HG03575 (cell line): Measurements from ENCODE around the gene SRP9.
"Not testable (repeated sequence)": the region's sequence is repeated elsewhere in the genome, so short reads cannot be mapped to it uniquely, and the experiment has no call there.

Experiments used
- ATAC-seq: cut with Tn5 transposase; IDR thresholded peaks from one replicate; pipeline ENCODE4 v1.9.1; 2021; ENCODE audit not compliant: unreplicated experiment, insufficient number of reproducible peaks, low FRiP score; ENCODE audit errors: extremely low read depth

Gene SRP9

GRCh38 chr1:225772323-225772768 is 5.3 kb upstream of the SRP9 start:
- no peak for ATAC-seq

DNA sequence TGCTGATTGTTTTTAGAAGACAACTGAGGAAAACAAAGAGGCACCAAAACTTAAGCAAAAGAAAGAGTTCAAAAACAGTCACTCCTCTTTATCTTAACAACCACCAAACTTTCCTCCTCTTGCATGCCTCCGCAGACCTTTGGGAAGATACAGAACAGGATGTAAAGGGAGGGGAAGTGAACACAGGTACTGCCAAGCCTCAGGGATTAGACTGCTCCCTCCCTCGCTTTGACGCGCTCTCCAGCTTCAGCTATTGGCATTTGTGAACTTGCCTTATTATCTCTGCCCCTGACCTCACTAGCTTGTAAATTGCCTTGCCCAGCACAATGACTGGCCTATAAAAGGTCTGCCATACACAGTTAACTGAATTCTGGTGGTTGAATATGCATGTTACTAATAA is 4.8 kb upstream of the SRP9 start:
- ATAC-seq = no peak

DNA sequence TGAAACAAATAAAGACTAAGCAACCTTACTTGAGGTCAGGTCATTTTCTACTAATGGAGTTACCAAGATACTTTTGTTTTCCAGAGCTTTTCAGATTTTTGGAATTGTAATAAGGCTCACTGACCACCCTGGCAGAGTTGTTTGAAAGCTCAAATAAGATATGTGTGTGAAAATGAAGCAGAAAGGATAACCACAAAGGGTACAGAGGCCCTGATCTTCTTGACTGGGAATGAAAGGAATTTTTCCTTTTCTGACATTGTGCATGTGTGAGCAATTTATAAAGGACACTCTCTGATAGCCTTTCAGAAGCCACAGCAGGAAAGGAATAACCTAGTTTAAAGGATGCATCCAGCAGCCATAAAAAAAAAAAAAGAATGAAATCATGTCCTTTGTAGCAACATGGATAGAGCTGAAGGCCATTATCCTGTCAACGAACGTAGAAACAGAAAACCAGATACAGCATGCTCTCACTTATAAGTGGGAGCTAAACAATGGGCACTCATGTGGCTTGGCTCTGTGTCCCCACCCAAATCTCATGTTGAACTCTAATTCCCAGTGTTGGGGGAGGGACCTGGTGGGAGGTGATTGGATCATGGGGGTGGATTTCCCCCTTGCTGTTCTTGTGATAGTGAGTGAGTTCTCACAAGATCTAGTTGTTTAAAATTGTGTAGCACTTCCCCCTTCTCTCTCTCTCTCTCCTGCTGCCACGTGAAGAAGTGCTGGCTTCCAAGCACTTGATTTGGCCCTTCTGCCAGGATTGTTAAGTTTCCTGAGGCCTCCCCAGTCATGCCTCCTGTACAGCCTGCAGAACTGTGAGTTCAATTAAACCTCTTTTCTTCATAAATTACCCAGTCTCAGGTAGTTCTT is 3.1 kb upstream of the SRP9 start:
- ATAC-seq = no peak

- ATAC-seq = no peak
These were observed 1.3 kb upstream of the SRP9 start for GRCh38 chr1:225776294-225776693.

DNA sequence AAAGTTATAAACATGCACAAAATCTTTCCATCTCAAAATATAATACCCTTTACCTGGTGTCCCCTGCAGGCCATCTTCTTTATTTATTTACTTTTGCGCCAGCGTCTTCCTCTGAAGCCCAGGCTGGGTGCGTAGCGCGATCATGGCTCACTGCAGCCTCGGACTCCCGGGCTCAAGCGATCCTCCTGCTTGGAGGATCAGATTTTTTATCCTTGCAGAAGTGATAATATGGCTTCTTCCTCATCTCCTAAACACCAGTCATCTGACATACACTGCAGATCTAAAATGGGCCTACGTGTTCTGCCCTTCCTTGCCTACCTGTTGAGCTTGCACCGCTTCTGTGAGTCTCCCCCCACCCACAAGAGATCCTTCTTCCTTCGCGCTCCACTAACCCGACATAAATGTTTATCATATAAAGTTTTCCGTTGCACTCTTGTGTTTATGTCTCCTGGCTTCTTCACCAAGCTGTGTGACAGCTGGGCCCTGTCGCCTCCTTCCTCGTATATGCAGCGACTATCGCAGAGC is 506 bp upstream of the SRP9 start:
- ATAC-seq = peak; percentile 6

- no peak for ATAC-seq
These were observed 677 bp downstream of the SRP9 start for GRCh38 chr1:225778337-225778669.

GRCh38 chr1:225779165-225779564 is 1.5 kb downstream of the SRP9 start:
- ATAC-seq = not testable (repeated sequence)

- no peak for ATAC-seq
These were observed 2.5 kb downstream of the SRP9 start for GRCh38 chr1:225780134-225780533.

- ATAC-seq = no peak
These were observed 3.0 kb downstream of the SRP9 start for GRCh38 chr1:225780630-225781029.

DNA sequence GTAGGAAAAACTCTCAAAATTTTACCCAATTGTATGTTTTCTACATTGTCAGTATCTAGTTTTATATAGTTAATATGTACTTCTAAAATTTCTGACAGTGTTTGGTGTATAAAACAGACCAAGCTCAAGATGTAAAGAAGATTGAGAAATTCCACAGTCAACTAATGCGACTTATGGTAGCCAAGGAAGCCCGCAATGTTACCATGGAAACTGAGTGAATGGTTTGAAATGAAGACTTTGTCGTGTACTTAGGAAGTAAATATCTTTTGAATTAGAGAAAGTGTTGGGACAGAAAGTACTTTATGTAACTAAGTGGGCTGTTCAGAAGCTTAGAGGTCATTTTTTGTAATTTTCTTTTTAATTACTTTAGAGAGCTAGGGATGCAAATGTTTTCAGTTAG is 11.5 kb downstream of the SRP9 start:
- ATAC-seq = not testable (repeated sequence)

DNA sequence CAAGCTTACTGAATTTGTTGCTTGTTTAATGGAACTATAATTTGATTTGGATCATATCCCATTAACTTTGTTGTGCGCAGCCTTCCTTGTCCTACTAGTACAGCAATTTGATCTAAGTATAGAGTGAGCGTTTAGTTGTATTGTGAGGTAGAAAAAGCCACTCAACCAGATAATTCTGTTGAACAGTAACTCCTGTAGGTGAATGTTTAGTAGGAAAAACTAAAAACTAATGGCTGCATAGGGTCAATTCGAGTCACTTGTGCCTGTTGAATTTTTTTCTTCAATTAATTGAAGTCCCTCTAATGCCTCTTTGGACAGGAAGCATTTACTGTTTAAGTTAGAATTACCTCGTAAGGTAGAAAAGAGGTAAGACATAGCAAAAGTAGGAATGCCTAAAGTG is 17.3 kb downstream of the SRP9 start:
- ATAC-seq = no peak

DNA sequence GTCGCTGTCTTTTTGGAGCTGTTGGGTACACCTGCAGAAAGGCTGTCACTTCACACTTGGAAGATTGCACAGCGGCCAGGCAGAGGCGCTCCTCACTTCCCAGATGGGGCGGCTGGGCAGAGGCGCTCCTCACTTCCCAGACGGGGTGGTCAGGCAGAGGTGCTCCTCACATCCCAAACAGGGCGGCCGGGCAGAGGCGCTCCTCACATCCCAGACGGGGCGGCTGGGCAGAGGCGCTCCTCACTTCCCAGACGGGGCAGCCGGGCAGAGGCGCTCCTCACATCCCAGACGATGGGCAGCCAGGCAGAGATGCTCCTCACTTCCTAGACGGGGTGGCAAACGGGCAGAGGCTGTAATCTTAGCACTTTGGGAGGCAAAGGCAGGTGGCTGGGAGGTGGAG is 18.5 kb downstream of the SRP9 start:
- ATAC-seq = not testable (repeated sequence)

DNA sequence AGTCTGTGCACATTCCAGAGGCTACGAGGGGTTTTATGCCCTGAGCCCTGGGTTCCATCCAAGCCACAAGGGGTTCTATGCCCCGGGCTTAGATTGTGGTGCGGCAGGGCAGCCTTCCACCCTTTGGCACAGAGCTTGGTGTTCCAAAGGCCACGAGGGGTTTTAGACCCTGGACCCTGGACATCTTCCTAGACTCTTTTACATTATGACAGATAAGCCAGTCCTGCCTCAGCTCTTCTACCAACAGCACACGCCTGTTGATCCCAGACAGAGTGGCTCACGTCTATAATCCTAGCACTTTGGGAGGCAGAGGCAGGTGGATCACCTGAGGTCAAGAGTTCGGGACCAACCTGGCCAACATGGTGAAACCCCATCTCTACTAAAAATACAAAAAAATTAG is 23.5 kb downstream of the SRP9 start:
- ATAC-seq = not testable (repeated sequence)

- no peak for ATAC-seq
These were observed 28.6 kb downstream of the SRP9 start for GRCh38 chr1:225806249-225806648.

DNA sequence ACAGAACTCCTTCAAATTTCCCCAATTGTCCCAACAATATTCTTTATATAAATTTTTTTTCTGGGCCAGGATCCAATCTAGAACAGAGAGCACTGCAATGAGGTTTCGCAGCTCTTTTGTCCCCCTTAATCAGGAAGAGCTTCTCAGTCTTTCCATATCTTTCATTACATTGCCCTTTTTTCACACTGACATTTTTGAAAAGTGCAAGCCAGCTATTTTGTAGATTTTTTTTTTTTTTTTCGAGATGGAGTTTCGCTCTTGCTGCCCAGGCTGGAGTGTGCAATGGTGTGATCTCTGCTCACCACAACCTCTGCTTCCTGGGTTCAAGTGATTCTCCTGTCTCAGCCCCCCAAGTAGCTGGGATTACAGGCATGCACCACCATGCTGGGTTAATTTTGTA is 29.1 kb downstream of the SRP9 start:
- not testable (repeated sequence) for ATAC-seq

GRCh38 chr1:225808136-225808535 is 30.5 kb downstream of the SRP9 start:
- ATAC-seq = no peak

- ATAC-seq = no peak
These were observed 32.4 kb downstream of the SRP9 start, which contains the start of gene EPHX1 for GRCh38 chr1:225809842-225810578. Gene EPHX1, plus strand, starts transcription at chr1:225810124. Its CDS starts 18,606 bp downstream, at chr1:225828730.

- ATAC-seq = not testable (repeated sequence)
These were observed 33.2 kb downstream of the SRP9 start for GRCh38 chr1:225810579-225811538.
